Measurements from ENCODE around the gene PPT2.

GRCh38 chr6:32140420-32141046, 13.4 kb upstream of the PPT2 start:
- TF ChIP-seq CTCF (conservative IDR thresholded peaks at IDR 0.05; ENCODE audit: low read depth in 2 of 2) (no peak), EZH2 (IDR thresholded peaks at IDR 0.05; ENCODE audit: low read depth, unreplicated experiment) (no peak)

All from GM23338 (cell line).